ENCODE data around the gene ADAT3.

- TF ChIP-seq EP300 (IDR thresholded peaks at IDR 0.05) = no peak
- TF ChIP-seq CTCF (IDR thresholded peaks at IDR 0.05) = no peak
- TF ChIP-seq NR3C1 (IDR thresholded peaks at IDR 0.05) = no peak
Observed at GRCh38 chr19:1921825-1922224, 16.6 kb downstream of the ADAT3 start.
